Stimulated activated naive CD4-positive, alpha-beta T cell (primary cell): Measurements from ENCODE around the gene LAG3.

Source experiments
- DNase-seq, 6 experiments: peaks; one replicate each; lab custom pipeline; 2025; lab: John Stamatoyannopoulos, UW

LAG3 gene

DNA sequence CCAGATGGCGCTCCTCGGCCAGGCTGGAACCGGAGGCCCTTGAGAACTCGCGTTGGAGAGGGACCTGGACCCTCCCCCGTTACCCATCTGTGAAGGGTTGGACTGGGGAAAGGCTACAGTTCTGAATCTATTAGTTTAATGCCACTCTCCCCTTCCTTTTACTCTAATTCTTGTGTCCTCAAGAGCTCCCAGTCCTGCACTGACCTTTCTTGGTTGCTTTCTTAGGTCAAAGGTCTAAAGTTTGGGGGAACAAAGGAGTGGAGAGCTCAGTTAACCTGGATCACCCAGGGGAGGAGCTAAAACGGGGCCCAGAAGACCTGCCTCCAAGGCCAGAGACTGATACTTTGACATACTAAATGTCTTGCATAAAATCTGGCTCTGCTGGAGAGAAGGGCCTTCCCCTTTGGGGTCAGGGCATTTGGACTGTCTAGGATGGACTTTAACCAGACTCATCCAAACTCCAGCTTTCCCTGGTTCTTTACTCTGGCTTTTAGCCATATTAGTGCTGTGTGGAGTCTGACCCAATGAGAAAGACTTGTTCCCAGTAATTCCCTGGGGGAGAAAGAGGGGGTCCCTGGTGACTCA lies 18.5 kb upstream of the LAG3 start:
- no peak for DNase-seq

DNA sequence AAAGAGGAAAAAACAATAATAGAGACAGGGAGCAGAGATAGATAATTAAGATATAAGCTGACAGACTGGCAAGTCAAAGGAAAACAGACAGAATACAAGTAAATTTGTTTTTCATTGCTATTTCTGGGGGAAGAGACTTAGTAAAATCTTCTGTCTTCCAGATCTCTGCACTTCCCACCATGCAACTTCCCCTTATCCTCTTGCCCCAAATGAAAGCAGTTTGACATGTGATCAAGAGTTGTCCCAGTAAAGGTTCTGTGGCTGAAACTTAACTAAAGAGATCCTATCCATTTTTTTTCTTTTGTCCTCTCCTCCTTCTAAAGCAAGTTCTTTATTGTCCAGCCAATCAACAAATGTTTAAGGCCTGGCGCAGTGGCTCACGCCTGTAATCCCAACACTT lies 17.9 kb upstream of the LAG3 start:
- no peak for DNase-seq

DNA sequence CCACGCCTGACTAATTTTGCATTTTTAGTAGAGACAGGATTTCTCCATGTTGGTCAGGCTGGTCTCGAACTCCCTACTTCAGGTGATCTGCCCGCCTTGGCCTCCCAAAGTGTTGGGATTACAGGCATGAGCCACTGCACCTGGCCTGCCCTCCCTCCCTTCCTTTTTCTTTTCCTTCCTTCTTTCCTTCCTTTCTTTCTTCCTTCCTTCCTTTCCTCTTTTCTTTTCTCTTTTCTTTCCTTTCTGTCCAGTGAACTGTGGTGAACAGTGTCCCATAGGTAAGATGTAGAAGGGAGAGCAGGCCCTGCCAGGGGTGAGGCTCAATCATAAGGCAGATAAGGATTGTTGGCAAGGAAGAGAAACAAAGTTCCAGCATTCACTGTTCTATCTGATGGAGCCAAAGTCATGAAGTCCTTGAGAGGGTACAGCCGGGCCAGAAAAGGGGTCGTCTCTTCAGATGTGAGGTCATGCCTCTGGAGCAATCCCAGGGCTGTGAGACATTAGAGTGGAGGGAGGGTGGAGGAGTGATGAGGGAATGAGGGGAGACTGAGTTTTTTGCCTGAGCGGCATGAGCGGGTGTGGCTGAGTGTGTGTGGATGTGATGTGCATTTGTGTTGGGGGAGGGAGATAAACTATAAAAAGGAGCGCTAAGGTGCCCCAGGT lies 15.2 kb upstream of the LAG3 start:
- no peak for DNase-seq

GRCh38 chr12:6758506-6759095 lies 13.7 kb upstream of the LAG3 start:
- no peak for DNase-seq

- DNase-seq = no peak
Observed at GRCh38 chr12:6759741-6760140, 12.6 kb upstream of the LAG3 start.

DNA sequence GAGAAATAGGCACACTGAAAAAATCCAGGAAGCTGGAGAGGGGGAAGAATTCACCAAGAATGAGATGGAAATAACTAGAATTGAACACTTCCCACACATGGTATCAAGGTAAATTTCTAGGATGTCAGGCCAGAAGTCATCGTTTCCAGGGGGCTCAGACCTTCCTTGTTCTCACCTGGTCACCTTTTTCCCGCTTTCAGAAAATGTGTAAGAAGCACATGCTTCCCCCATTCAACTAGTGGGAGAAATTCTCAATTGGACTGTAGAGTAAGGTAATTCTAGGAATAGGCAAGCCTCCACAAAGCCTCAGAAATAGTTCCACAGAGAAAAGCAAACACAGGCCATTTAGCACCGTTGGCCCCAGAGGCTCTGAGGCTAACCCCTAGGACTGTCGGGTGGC lies 8.9 kb upstream of the LAG3 start:
- no peak for DNase-seq

DNA sequence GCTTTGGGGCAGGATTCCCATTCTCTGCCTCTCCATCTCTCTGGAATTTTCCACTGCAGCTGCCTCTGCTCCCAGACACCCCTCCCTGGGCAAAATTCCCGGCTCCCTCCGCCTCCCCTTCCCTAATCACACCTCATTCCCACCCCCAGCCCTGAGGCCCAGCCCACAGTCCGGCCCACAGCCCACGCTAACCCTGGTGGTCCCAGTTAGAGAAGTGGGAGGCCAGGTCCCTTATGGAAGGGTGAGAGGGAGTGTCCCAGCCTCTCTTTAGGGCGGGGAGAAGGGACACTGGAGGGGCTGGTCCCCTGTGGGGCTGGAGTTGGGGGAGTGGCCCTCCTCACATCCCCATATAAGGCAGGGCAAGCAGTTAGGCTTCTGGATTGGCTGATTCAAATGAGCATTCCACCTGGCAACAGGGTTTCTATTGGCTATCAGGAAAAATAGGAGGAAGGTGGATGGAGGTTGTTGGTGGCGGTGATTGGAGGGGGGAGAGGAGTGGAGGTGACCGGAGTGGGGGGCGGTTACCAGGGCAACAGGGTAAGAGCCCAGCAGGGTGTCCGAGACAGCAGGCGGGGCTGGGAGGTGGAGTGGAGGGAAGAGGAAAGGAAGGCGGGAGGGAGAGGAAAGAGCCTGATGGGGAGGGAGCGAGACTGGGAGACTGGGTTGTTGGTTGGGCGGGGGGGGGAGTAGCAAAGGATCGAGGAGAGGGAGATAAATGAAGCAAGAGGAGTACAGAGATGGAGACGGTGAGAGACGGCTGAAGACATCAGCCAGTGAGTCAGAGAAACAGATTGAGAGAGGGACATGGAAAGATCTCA lies 8.1 kb upstream of the LAG3 start:
- peak in 5 of 6 experiments; percentile 10 to 44 (median 36) for DNase-seq

GRCh38 chr12:6765048-6765633 lies 7.2 kb upstream of the LAG3 start:
- no peak for DNase-seq

DNA sequence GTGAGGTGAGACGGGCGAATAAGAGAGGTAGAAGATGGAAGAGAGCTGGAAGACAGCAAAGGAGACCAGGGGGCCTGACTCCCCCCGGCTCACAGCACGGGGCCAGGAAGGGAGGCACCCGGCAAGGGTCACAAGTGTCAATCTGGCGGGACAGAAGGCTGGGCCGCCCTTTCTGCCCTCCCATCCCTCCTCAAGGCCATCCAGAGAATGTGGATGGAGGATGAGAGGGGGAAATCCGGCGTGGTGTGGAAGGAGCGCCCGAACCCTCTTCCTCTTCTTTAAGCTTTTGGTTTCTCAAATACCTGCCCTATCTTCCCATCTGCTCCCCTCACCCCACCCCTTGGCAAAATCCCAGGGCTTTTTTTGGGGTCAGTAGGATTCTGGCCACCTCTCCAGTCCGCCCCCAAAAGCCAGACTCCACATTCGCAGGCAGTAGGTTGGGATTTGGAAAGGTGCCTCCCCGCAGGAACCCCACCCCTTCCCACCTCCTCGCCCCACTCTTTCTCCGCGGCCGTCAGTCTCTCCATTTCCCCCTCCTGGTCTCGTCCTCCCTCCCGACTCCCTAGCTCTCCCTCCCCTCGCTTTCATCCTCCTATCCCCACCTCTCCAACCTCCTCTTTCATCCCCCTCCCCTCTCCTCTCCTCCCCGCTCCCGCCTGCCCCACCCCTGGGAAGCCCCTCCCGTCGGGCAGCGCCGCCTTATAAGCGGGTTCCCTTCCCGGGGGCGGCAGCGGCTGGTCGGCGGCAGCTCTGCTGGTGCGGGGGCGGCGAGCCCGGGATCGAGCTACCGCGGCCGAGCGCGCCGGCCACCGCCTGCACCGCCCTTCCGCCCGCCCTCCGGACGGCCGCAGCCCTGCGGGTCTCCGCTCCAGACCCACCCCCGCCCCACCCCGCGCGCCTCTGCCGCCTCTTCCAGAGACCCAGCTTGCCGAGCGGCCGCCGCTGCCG lies 6.4 kb upstream of the LAG3 start, which contains the start of gene PTMS:
PTMS (plus strand) TSS at position 730 of the 948 bp plus-strand sequence. CDS start 343 bp downstream, outside the sequence.
- peak in 2 of 6 experiments; percentile 10 to 44 for DNase-seq

GRCh38 chr12:6766651-6767349 lies 5.5 kb upstream of the LAG3 start:
- peak in 5 of 6 experiments; percentile 10 to 71 (median 39) for DNase-seq

GRCh38 chr12:6767353-6768319 lies 4.7 kb upstream of the LAG3 start:
- DNase-seq = no peak

- DNase-seq = no peak
Observed at GRCh38 chr12:6768437-6768914, 3.8 kb upstream of the LAG3 start.

DNA sequence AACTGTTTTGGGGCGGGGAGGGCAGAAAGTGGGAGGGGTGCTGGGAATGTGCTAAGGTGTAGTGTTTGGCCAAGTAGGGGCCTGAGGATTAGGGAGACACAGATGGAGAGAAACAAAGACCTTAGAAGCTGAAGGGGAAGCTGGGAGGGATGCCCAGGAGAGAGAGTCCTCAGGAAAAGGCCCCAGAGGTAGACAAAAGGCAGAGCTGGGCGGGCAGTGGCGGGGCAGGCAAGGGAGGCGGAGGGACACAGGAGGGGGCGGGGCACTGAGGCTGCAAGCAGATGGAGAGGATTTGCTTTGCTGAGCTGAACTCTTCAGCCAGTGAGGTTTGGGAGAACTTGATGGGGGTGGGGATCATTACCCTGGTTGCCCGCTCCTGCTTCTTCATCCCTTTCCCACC lies 3.3 kb upstream of the LAG3 start:
- no peak for DNase-seq

- DNase-seq = no peak
Observed at GRCh38 chr12:6769666-6770065, 2.7 kb upstream of the LAG3 start.

DNA sequence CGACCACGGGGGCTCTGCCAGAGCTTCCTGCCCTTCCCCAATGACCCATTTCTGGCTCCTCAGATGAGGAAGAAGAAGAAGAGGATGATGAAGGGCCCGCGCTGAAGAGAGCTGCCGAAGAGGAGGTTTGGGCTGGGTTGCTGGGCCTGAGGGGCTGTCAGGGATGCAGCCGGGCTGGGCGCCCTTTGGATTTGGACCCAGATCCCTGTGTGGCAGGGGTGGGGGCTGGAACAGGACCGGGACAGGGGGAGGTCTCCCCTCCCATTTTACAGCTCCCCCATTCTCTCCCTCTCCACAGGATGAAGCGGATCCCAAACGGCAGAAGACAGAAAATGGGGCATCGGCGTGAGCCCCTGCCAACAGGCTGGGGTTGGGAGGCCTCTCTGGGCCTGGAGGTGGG lies 2.2 kb upstream of the LAG3 start:
- no peak for DNase-seq

DNA sequence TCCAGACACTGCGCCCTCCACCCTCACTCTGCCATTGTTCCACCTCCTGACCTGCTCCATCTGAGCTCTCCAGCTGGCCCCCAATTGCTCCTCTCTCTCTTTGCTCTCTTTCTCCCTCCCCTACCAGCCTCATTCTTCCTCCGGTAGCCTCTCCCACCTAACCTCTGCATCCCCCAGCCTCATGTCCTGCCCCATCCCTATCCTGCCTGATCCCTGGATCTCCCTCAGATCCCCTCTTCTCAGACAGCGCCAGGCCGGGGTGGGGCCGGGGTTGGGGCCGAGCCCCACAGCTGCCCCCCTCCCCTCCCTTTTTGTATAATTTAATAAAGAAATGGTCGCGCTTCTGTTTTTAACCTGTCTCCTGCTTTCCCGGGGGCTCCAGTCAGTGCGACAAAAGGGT lies 1.7 kb upstream of the LAG3 start:
- no peak for DNase-seq

GRCh38 chr12:6771091-6771495 lies 1.2 kb upstream of the LAG3 start:
- DNase-seq = no peak

GRCh38 chr12:6771509-6772330 lies 600 bp upstream of the LAG3 start:
- no peak for DNase-seq
